Keratinocyte (primary cell): ENCODE measurements around the gene NSF. TPM values are rescaled to one million over a fixed set of nuclear protein-coding genes. Genes with fewer than 3 reads are reported as not detected.
"Not testable (repeated sequence)": the region's sequence is repeated elsewhere in the genome, so short reads cannot be mapped to it uniquely, and the experiment has no call there.

Source experiments
- DNase-seq: peaks from one replicate; pipeline ENCODE4 v3.0.0-alpha.2; 2011; ENCODE audit warnings: low read depth, missing footprints, low spot score
- FAIRE-seq: peaks from 2 replicates; lab custom pipeline; 2011; peaks lifted over from hg19 to GRCh38; lab: Jason Lieb, UNC
- H2AFZ ChIP-seq: 2 replicates; pipeline ENCODE4 v1.6.0; 2012; ENCODE audit warnings: low read length, control low read depth, inconsistent platforms; ENCODE audit not compliant: control insufficient read depth
- H3K27ac ChIP-seq: 2 replicates; pipeline ENCODE4 v1.5.1; 2011; ENCODE audit warnings: low read length; ENCODE audit not compliant: control insufficient read depth, insufficient read depth
- H3K27me3 ChIP-seq: 3 replicates; pipeline ENCODE4 v1.6.0; 2011; ENCODE audit warnings: low read length; ENCODE audit not compliant: control insufficient read depth, insufficient read depth; ENCODE audit errors: extremely low read depth
- H3K36me3 ChIP-seq, 2 experiments: 2 replicates in 1 of 2; 3 replicates in 1 of 2; pipeline ENCODE4 v1.5.1; 2011; ENCODE audit warnings: low read length in 2 of 2, mild to moderate bottlenecking in 1 of 2; ENCODE audit not compliant: control insufficient read depth in 2 of 2, insufficient read depth in 2 of 2; ENCODE audit errors: extremely low read depth in 1 of 2
- H3K4me1 ChIP-seq: 3 replicates; pipeline ENCODE4 v1.5.1; 2011; ENCODE audit warnings: low read length; ENCODE audit not compliant: control insufficient read depth, insufficient read depth; ENCODE audit errors: extremely low read depth
- H3K4me2 ChIP-seq: 3 replicates; pipeline ENCODE4 v1.6.0; 2011; ENCODE audit warnings: low read depth, low read length; ENCODE audit not compliant: control insufficient read depth, insufficient read depth; ENCODE audit errors: extremely low read depth
- H3K4me3 ChIP-seq, 3 experiments: fragments of 200-600 bp in 1 of 3; sonication (generic) in 1 of 3; 2 replicates in 2 of 3; 3 replicates in 1 of 3; pipeline ENCODE4 v1.5.1; 2011 to 2016; ENCODE audit warnings: low read length in 3 of 3, mild to moderate bottlenecking in 3 of 3, control low read depth in 2 of 3, inconsistent platforms in 1 of 3, low read depth in 1 of 3, mixed read lengths in 1 of 3, mixed run types in 1 of 3, moderate library complexity in 1 of 3; ENCODE audit not compliant: control insufficient read depth in 2 of 3, insufficient read depth in 2 of 3; ENCODE audit errors: extremely low read depth in 1 of 3
- H3K79me2 ChIP-seq: 2 replicates; pipeline ENCODE4 v1.6.0; 2012; ENCODE audit warnings: low read length; ENCODE audit not compliant: control insufficient read depth, insufficient read depth
- H3K9ac ChIP-seq: 3 replicates; pipeline ENCODE4 v1.6.0; 2011; ENCODE audit warnings: low read length; ENCODE audit not compliant: control insufficient read depth, insufficient read depth; ENCODE audit errors: extremely low read depth
- H3K9me1 ChIP-seq: 3 replicates; pipeline ENCODE4 v1.6.0; 2011; ENCODE audit warnings: low read length; ENCODE audit not compliant: control insufficient read depth, insufficient read depth; ENCODE audit errors: extremely low read depth
- H3K9me3 ChIP-seq: 2 replicates; pipeline ENCODE4 v1.5.1; 2012; ENCODE audit warnings: low read depth, low read length; ENCODE audit not compliant: control insufficient read depth
- H4K20me1 ChIP-seq: 3 replicates; pipeline ENCODE4 v1.6.0; 2011; ENCODE audit warnings: low read length; ENCODE audit not compliant: control insufficient read depth, insufficient read depth; ENCODE audit errors: extremely low read depth
- CTCF ChIP-seq, 3 experiments: IDR thresholded peaks in 1 of 3; conservative IDR thresholded peaks in 1 of 3; optimal IDR thresholded peaks in 1 of 3; 2 replicates in 2 of 3; 3 replicates in 1 of 3; pipeline versions ENCODE3 to v1.5.1; 2011; ENCODE audit warnings: low read length in 3 of 3, mild to moderate bottlenecking in 3 of 3, moderate library complexity in 2 of 3, control low read depth in 1 of 3, inconsistent platforms in 1 of 3; ENCODE audit not compliant: insufficient read depth in 2 of 3; ENCODE audit errors: extremely low read depth in 1 of 3
- EZH2 ChIP-seq: IDR thresholded peaks from one replicate; pipeline ENCODE4 v1.6.1; 2012; ENCODE audit warnings: inconsistent platforms, mild to moderate bottlenecking, low read length, moderate library complexity
- dilution Hi-C: fragments of 300-500 bp; cut with MboI; formaldehyde crosslinking; loops from one replicate; pipeline ENCODE4 v1.7.0; 2020; ENCODE audit warnings: low sequenced_read_pairs; ENCODE audit not compliant: extremely low pct_ligation_motif_present
- polyA plus RNA-seq, 5 experiments: library from polyadenylated mRNA; depleted of rRNA in 3 of 5; stranded (reverse) in 3 of 5; stranded (forward) in 1 of 5; unstranded in 1 of 5; fragments of >200 nt; gene quantifications; 1 replicate in 1 of 5; 2 replicates in 3 of 5; 3 replicates in 1 of 5; pipeline versions ENCODE4 v1.2.1 to v1.2.3, GENCODE V29; 2011 to 2012; ENCODE audit warnings: missing spikeins in 2 of 5, low read depth in 1 of 5, low replicate concordance in 1 of 5

The NSF gene
- polyA plus RNA-seq, 1 donor (not counting 4 experiments of a cell fraction or from before 2014, with no cell fraction given), result 32.3 TPM

- DNase-seq (no peak), FAIRE-seq (no peak)
- Histone ChIP-seq H3K4me1 (peaks cover 35% of the 10 kb centered on the region), H3K36me3 (peaks cover 0 to 3% of the 10 kb centered on the region in 2 experiments), H3K79me2 (no peaks in the 10 kb centered on the region), H3K27me3 (no peaks in the 10 kb centered on the region), H2AFZ (no peak overlapping the region), H3K9me1 (no peaks in the 10 kb centered on the region), H3K9ac (no peak overlapping the region), H3K9me3 (no peaks in the 10 kb centered on the region), H4K20me1 (no peaks in the 10 kb centered on the region), H3K4me2 (no peak overlapping the region), H3K4me3 (no peak overlapping the region), H3K27ac (no peak overlapping the region)
- TF ChIP-seq CTCF (optimal IDR thresholded peaks at IDR 0.05 in 1 of 3, IDR thresholded peaks at IDR 0.05 in 1 of 3, conservative IDR thresholded peaks at IDR 0.05 in 1 of 3; ENCODE audit: extremely low read depth in 1 of 3, insufficient read depth in 2 of 3, low read length in 3 of 3) (no peak), EZH2 (no peak)
- dilution Hi-C loops, result no loop called here
These were observed 176.3 kb downstream of the NSF start for GRCh38 chr17:46766493-46767491.

GRCh38 chr17:46768540-46768870, 178.0 kb downstream of the NSF start:
- DNase-seq, result no peak
- no peaks in the 10 kb centered on the region for H3K36me3 ChIP-seq
- H3K27ac ChIP-seq, result no peak overlapping the region
- dilution Hi-C loops, result no loop called here
- H3K79me2 ChIP-seq, result no peaks in the 10 kb centered on the region
- no peak overlapping the region for H3K4me3 ChIP-seq
- FAIRE-seq, result no peak
- H3K4me1 ChIP-seq, result peaks cover 34% of the 10 kb centered on the region
- H3K9ac ChIP-seq, result no peak overlapping the region
- H2AFZ ChIP-seq, result no peak overlapping the region
- H3K9me3 ChIP-seq, result no peaks in the 10 kb centered on the region
- H3K9me1 ChIP-seq, result no peaks in the 10 kb centered on the region
- H3K27me3 ChIP-seq, result no peaks in the 10 kb centered on the region
- no peak for TF ChIP-seq EZH2
- no peak for TF ChIP-seq CTCF (optimal IDR thresholded peaks at IDR 0.05 in 1 of 3, IDR thresholded peaks at IDR 0.05 in 1 of 3, conservative IDR thresholded peaks at IDR 0.05 in 1 of 3; ENCODE audit: extremely low read depth in 1 of 3, insufficient read depth in 2 of 3, low read length in 3 of 3)
- H4K20me1 ChIP-seq, result no peaks in the 10 kb centered on the region
- H3K4me2 ChIP-seq, result no peak overlapping the region

GRCh38 chr17:46768896-46769295, 178.4 kb downstream of the NSF start:
- H3K36me3 ChIP-seq, H3K27ac ChIP-seq, H3K4me2 ChIP-seq, H3K9me3 ChIP-seq, H2AFZ ChIP-seq, dilution Hi-C loops, H3K9me1 ChIP-seq, H3K79me2 ChIP-seq, H4K20me1 ChIP-seq, DNase-seq, H3K4me3 ChIP-seq, H3K27me3 ChIP-seq, FAIRE-seq, H3K9ac ChIP-seq: not testable (repeated sequence)
- H3K4me1 ChIP-seq, result peaks cover 31% of the 10 kb centered on the region
